K562 (cell line): ENCODE measurements around the gene WWP2. TPM values are rescaled to one million over a fixed set of nuclear protein-coding genes. Genes with fewer than 3 reads are reported as not detected.
A peak's percentile ranks its signal among the peaks of the same experiment; 100 is the strongest.

Source experiments
- CGGBP1 ChIP-seq: fragments of 250-450 bp; sonication (Bioruptor Pico); IDR thresholded peaks from 2 replicates; pipeline ENCODE4 v1.9.0; 2021; ENCODE audit warnings: mild to moderate bottlenecking
- KLF13 ChIP-seq: fragments of 450-650 bp; IDR thresholded peaks from 2 replicates; pipeline ENCODE4 v1.6.1; 2016; ENCODE audit warnings: missing genetic modification characterization, low read depth, mild to moderate bottlenecking, missing compliant biosample characterization, moderate library complexity, borderline replicate concordance
- NFXL1 ChIP-seq: fragments of 450-650 bp; formaldehyde crosslinking; IDR thresholded peaks from 2 replicates; pipeline ENCODE4 v1.4.0; 2021; ENCODE audit warnings: mild to moderate bottlenecking
- PBX2 ChIP-seq, 2 experiments: IDR thresholded peaks in 1 of 2; conservative IDR thresholded peaks in 1 of 2; 2 replicates each; pipeline ENCODE4 v1.6.1; 2016; ENCODE audit warnings: low read depth in 2 of 2, mild to moderate bottlenecking in 1 of 2, missing compliant biosample characterization in 1 of 2, missing genetic modification characterization in 1 of 2, moderate library complexity in 1 of 2
- RERE ChIP-seq: sonication (generic); formaldehyde crosslinking; IDR thresholded peaks from 2 replicates; pipeline ENCODE4 v1.8.0; 2023; ENCODE audit warnings: missing genetic modification reagents, mild to moderate bottlenecking, borderline replicate concordance
- STAT6 ChIP-seq: sonication (generic); formaldehyde crosslinking; IDR thresholded peaks from 2 replicates; pipeline ENCODE4 v1.8.1; 2023; ENCODE audit warnings: mild to moderate bottlenecking, missing genetic modification reagents
- ZKSCAN1 ChIP-seq: fragments of 150-350 bp; IDR thresholded peaks from 2 replicates; pipeline ENCODE4 v1.6.1; 2016; ENCODE audit warnings: low read depth, low read length
- ZNF212 ChIP-seq: fragments of 450-650 bp; formaldehyde crosslinking; IDR thresholded peaks from 2 replicates; pipeline ENCODE4 v1.4.0; 2020; ENCODE audit warnings: mild to moderate bottlenecking
- ZNF583 ChIP-seq: fragments of 250-450 bp; sonication (Bioruptor Pico); IDR thresholded peaks from 2 replicates; pipeline ENCODE4 v1.4.0; 2020
- ZNF655 ChIP-seq: fragments of 250-450 bp; sonication (Bioruptor Pico); IDR thresholded peaks from 2 replicates; pipeline ENCODE4 v1.5.0; 2021
- polyA plus RNA-seq, 8 experiments: library from polyadenylated mRNA; depleted of rRNA in 4 of 8; stranded (reverse) in 5 of 8; unstranded in 3 of 8; fragments of >200 nt; fragmentation: Nextera tagmentation in 2 of 8; fragmentation: Illumina TruSeq in 1 of 8; extraction: Ambion mirVana in 2 of 8; extraction: Trizol in 1 of 8; gene quantifications; 2 replicates each; pipeline versions ENCODE4 v1.2.1 to v1.2.3, GENCODE V29; 2011 to 2014; ENCODE audit warnings: inconsistent platforms in 1 of 8, missing spikeins in 1 of 8
- total RNA-seq, 7 experiments: library from RNA; depleted of rRNA in 6 of 7; stranded (reverse); fragments of >200 nt in 6 of 7; fragmentation: Illumina TruSeq in 2 of 7; extraction: Trizol in 2 of 7; gene quantifications; 2 replicates each; pipeline versions ENCODE4 v1.2.1 to v1.2.3, GENCODE V29; 2011 to 2021; ENCODE audit warnings: low replicate concordance in 1 of 7

The WWP2 gene
- total and polyA plus RNA-seq, 9 of the 15 experiments (the other 6 are each of a cell fraction or from before 2014, with no cell fraction given): 1.9 to 34.4 (median 14.6) TPM

GRCh38 chr16:69793526-69793925 lies 31.4 kb downstream of the WWP2 start (continued):
- TF ChIP-seq RERE (CRISPR knock-in tag): no peak
- TF ChIP-seq CGGBP1 (CRISPR knock-in tag): no peak
- TF ChIP-seq NFXL1 (CRISPR knock-in tag): no peak
- no peak for TF ChIP-seq ZNF212
- no peak for TF ChIP-seq ZNF655 (CRISPR knock-in tag)
- TF ChIP-seq KLF13 (tag): no peak
- TF ChIP-seq STAT6: no peak
- no peak for TF ChIP-seq ZKSCAN1
- no peak for TF ChIP-seq ZNF583 (CRISPR knock-in tag)
- TF ChIP-seq PBX2 (CRISPR knock-in tag; IDR thresholded peaks at IDR 0.05; ENCODE audit: low read depth): no peak
- TF ChIP-seq PBX2 (tag; conservative IDR thresholded peaks at IDR 0.05; ENCODE audit: low read depth): peak; percentile 34; the same call in 1 of the 2 replicates
